NB4 (cell line): ENCODE measurements around the gene CTAG2.

Experiments used
- DNase-seq: peaks from one replicate; pipeline ENCODE4 v3.0.0; 2010; ENCODE audit warnings: low read depth
- H3K4me3 ChIP-seq: one replicate; pipeline ENCODE4 v1.5.1; 2011; ENCODE audit warnings: mild to moderate bottlenecking, low read depth, low read length, moderate library complexity
- CTCF ChIP-seq: IDR thresholded peaks from one replicate; pipeline ENCODE4 v1.5.1; 2012; ENCODE audit warnings: low read depth, low read length
- MAX ChIP-seq: IDR thresholded peaks from 2 replicates; pipeline ENCODE4 v1.6.1; 2011; ENCODE audit warnings: low read depth, low read length
- MYC ChIP-seq: IDR thresholded peaks from 2 replicates; pipeline ENCODE4 v1.6.1; 2011; ENCODE audit warnings: low read depth, low read length
- POLR2A ChIP-seq: IDR thresholded peaks from 2 replicates; pipeline ENCODE4 v1.6.1; 2011; ENCODE audit warnings: mild to moderate bottlenecking; ENCODE audit not compliant: insufficient read length; ENCODE audit errors: extremely low read depth

CTAG2 gene

GRCh38 chrX:154602226-154602625, 51.2 kb downstream of the CTAG2 start:
- no peak overlapping the region for H3K4me3 ChIP-seq
- no peak for TF ChIP-seq CTCF
- no peak for TF ChIP-seq POLR2A
- no peak for TF ChIP-seq MAX
- TF ChIP-seq MYC, result no peak
- DNase-seq, result no peak
